GM19023 (cell line): ENCODE data around the gene CHST2.

Experiments
- ATAC-seq: cut with Tn5 transposase; IDR thresholded peaks from one replicate; pipeline ENCODE4 v1.9.1; 2021; ENCODE audit warnings: mild to moderate bottlenecking, moderate library complexity; ENCODE audit not compliant: unreplicated experiment

CHST2 gene

DNA sequence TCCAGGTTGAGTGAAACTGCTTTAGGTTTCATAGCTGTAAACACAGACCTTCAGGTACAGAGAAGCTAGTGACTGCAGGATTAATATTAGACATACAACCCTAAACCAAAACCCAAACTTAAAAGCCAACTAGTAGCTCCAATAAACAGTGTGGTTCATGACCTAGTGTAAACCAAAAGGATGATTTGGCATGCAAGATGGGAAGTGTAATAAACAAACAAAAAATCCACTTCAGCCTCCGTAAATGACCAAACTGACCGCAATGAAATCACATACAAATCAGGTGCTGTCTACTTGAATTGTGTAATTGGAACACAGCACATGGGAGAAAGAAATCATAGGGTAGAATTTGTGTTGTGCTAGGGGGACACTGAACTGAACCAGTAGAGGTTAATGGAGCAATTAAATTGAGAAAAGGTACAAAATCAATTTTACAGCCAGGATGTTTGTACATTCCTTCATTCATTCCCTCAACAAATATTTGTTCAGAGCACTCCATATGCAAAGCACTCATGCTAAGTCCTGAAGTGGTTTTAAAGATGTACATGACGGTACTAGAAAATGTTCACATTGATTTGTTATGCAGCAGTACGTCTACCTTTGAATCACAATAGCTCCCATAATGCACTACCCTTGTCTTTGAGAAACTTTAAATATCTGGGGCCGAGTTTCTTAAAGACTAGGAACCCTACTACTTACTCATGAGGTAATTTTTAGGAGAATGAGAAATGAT lies 21.4 kb upstream of the CHST2 start:
- no peak for ATAC-seq

DNA sequence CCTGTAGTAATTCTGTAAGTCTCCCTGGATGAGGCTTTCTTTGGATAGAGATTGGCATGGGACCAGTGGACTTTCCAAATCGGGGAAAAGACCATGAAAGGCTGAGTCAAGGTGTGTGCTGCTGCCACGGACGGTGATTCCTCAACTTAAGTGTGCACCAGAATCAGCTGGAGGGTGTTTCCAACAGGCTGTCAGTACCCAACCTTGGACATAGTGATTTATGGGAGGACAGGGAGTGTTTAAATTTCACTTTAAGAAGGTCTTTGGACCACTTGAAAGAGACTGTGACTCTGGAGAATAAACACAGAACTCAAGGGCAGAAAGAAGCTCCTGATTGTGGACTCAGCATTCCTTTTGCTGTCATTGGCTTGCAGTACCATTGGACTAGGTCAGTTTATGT lies 20.4 kb upstream of the CHST2 start:
- ATAC-seq: no peak

DNA sequence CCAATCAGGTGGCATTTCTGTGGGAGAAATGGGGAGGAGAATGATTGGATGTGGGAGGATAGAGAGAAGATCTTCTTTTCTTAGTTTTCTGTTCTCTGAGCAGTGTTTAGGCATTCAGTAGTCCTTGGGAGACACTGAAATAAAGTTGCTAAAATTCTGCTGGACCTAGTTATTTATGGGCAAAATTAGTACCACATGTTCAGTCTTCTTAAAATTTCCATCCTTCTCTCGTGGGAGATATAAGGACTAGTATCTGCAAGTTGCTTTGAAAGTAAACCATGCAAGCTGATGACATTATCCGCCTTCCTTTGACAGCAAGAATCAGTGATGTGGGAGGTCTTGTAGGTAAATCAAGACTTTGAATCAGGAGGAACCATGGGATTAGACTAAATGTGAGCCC lies 19.9 kb upstream of the CHST2 start:
- ATAC-seq: no peak

DNA sequence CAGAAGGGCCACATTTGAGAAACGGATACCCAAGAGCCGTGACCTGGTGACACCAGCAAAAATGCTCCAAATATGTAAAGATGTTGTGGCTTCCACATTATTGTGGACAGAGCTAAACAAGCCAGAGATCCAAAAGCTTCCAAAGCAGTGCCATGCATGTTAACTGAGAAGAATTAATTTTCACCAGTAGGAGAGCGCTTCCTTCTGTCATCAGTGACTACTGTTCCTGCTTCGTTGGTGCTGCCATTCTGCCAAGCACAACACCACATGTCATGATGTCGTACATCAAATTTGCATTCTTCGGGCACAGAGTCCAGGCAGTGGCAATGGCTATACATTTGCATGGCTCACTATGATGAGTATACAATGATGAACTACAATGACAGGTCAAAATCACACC lies 19.1 kb upstream of the CHST2 start:
- ATAC-seq: no peak

DNA sequence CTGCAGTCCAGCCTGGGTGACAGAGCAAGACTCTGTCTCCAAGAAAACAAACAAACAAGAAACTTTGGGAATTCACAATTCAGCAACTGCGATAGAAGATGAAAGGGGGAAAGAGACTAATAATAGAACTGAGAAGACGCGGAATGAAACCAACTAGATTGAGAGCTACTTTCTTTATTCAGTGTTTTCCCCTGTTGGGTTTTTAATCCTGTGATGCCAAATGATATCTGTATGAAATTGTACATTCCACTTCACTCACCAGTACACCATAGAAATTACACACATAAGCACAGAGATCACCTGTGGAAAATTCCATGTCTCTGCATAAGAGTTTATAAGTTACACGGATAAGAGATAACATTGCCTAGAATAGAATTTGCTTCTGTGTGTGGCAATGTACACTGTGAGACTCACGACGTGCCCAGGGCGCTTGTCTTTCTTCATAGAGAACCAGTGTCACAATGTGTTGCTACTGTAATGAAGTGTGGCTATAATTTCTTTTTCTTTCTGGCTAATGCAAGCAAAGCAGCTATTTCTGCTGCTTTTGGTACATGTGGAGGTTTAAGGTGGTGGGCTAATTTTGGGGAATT lies 17.7 kb upstream of the CHST2 start:
- no peak for ATAC-seq

DNA sequence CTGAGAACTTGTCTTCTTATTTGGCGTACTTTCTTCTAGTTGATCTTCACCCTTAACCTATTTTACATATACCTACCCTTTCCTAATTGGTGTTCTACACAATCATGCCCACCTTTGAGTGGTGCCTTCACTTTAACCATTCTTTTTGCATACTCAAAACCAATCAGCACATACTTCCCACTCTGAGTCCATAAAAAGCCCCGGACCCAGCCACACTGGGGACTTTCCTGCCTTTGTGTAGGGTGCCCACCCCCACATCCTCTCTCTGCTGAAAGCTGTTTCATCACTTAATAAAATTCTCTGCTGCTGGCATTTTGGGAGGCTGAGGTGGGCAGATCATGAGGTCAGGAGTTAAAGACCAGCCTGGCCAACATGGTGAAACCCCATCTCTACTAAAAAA lies 15.9 kb upstream of the CHST2 start:
- ATAC-seq: peak; percentile 69

- no peak for ATAC-seq
Observed at GRCh38 chr3:143105170-143105569, 14.4 kb upstream of the CHST2 start.

DNA sequence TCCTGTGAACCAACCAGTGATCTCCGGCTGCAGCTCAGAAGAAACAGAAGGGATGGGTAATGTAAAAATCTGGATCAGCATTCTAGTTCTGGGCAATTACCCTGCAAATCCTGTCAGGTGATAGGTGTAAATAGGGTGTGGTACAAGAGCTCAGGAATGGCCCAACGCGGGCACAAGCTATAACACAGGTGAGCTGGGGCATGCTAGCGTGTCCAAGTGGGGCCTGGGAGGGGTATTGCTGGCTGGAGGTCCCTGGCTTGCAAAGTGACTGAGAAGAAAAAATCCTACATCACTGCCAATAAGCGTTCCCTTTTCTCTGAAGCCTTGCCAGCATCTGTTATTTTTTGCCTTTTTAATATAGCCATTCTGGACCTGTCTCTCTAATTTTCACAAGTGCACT lies 9.7 kb upstream of the CHST2 start:
- ATAC-seq: no peak

- no peak for ATAC-seq
Observed at GRCh38 chr3:143110371-143110770, 9.2 kb upstream of the CHST2 start.

DNA sequence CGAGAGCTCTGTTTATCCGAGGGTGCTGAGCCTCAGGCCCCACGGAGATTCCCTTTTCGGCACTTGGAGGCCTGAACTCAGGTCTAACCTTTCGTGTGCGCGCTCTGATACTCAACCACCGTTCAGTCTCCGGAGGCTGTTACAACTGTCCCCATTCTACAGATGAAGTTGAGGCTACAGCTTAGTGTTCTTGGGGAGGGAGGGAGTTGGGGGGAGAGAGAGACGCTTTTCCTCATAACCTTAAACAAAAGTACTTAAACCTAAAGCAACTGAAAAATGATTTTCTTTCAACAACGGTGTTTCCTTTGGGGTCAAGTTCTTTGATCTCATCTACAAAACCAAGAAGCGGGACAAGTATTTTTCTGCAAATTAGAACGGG lies 952 bp upstream of the CHST2 start:
- ATAC-seq: no peak

GRCh38 chr3:143119974-143120715 lies 574 bp downstream of the CHST2 start:
- peak; percentile 7 for ATAC-seq

GRCh38 chr3:143120716-143121240 lies 1.2 kb downstream of the CHST2 start:
- ATAC-seq: peak; percentile 31

- peak; percentile 26 for ATAC-seq
Observed at GRCh38 chr3:143121241-143122088, 1.9 kb downstream of the CHST2 start.

DNA sequence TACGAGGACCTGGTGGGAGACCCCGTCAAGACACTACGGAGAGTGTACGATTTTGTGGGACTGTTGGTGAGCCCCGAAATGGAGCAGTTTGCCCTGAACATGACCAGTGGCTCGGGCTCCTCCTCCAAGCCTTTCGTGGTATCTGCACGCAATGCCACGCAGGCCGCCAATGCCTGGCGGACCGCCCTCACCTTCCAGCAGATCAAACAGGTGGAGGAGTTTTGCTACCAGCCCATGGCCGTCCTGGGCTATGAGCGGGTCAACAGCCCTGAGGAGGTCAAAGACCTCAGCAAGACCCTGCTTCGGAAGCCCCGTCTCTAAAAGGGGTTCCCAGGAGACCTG lies 2.5 kb downstream of the CHST2 start:
- ATAC-seq: no peak

DNA sequence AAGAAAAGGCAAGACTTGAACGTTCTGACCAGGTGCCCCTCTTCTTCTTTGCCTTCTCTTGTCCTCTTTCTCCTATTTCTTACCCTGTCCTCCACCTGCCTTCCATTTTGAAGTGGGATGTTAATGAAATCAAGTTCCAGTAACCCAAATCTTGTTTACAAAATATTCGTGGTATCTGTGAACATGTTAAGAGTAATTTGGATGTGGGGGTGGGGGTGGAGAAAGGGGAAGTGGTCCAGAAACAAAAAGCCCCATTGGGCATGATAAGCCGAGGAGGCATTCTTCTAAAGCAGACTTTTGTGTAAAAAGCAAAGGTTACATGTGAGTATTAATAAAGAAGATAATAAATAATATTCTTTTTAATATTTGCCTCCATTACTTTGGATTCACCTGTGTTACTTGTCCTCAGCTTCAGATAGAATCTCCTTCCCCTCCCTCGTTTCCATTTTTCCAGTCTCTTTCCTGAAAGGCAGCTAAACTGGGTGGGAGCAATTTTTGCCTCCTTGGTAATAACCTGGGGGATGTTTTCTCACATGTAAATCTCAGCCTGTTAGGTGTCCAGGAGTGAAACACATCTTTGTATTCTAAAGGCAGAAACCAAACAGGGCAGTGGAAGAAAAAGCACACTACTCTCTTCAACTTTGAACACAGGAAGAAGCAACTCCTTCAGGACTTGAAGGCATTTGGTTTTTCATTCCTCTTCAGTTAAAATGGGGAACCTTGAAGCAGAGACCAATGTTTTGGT lies 3.2 kb downstream of the CHST2 start:
- ATAC-seq: no peak

GRCh38 chr3:143123353-143123984 lies 3.9 kb downstream of the CHST2 start:
- no peak for ATAC-seq

GRCh38 chr3:143124601-143125520 lies 5.3 kb downstream of the CHST2 start:
- ATAC-seq: no peak

- ATAC-seq: no peak
Observed at GRCh38 chr3:143127801-143128200, 8.2 kb downstream of the CHST2 start.
